Limb (tissue), 2 donors: ENCODE results near the gene GNAI1.

Experiments used
- DNase-seq, 2 donors: peaks; one replicate each; pipeline ENCODE4 v3.0.0-alpha.2; 2016; ENCODE audit errors: extremely low spot score in 2 of 2

Gene GNAI1

GRCh38 chr7:80134536-80135308 lies at the start of gene GNAI1:
TSS of gene GNAI1 (plus strand) at chr7:80134831. CDS start at chr7:80135161, 330 bp downstream.
- peak; percentile 67 to 92 for DNase-seq

GRCh38 chr7:80087051-80087770 lies 47.4 kb upstream of the GNAI1 start:
- peak in 1 of 2 donors; percentile 42 for DNase-seq

- DNase-seq = no peak
Observed at GRCh38 chr7:80087771-80088170, 46.9 kb upstream of the GNAI1 start.

GRCh38 chr7:80088705-80089104 lies 45.9 kb upstream of the GNAI1 start:
- no peak for DNase-seq

GRCh38 chr7:80089366-80089765 lies 45.3 kb upstream of the GNAI1 start:
- no peak for DNase-seq

GRCh38 chr7:80093349-80093748 lies 41.3 kb upstream of the GNAI1 start:
- DNase-seq = no peak

- peak in 1 of 2 donors; percentile 55 for DNase-seq
Observed at GRCh38 chr7:80095545-80095944, 39.1 kb upstream of the GNAI1 start.

- no peak for DNase-seq
Observed at GRCh38 chr7:80097756-80098155, 36.9 kb upstream of the GNAI1 start.

- no peak for DNase-seq
Observed at GRCh38 chr7:80098795-80099194, 35.8 kb upstream of the GNAI1 start.

GRCh38 chr7:80100254-80100653 lies 34.4 kb upstream of the GNAI1 start:
- no peak for DNase-seq

- DNase-seq = no peak
Observed at GRCh38 chr7:80105701-80106408, 28.8 kb upstream of the GNAI1 start.

- DNase-seq = no peak
Observed at GRCh38 chr7:80106498-80107113, 28.0 kb upstream of the GNAI1 start.

- DNase-seq = no peak
Observed at GRCh38 chr7:80107278-80107677, 27.4 kb upstream of the GNAI1 start.

GRCh38 chr7:80110376-80110775 lies 24.3 kb upstream of the GNAI1 start:
- DNase-seq = no peak

GRCh38 chr7:80114159-80114558 lies 20.5 kb upstream of the GNAI1 start:
- no peak for DNase-seq

GRCh38 chr7:80124526-80125264 lies 9.9 kb upstream of the GNAI1 start:
- DNase-seq = no peak

- no peak for DNase-seq
Observed at GRCh38 chr7:80127412-80128160, 7.0 kb upstream of the GNAI1 start.

- DNase-seq = no peak
Observed at GRCh38 chr7:80128918-80129317, 5.7 kb upstream of the GNAI1 start.

GRCh38 chr7:80129785-80130184 lies 4.8 kb upstream of the GNAI1 start:
- no peak for DNase-seq

GRCh38 chr7:80131675-80132435 lies 2.8 kb upstream of the GNAI1 start:
- no peak for DNase-seq
